ENCODE measurements around the gene DLG2.
"Not testable (repeated sequence)": the region's sequence is repeated elsewhere in the genome, so short reads cannot be mapped to it uniquely, and the experiment has no call there.

Gene DLG2

DNA sequence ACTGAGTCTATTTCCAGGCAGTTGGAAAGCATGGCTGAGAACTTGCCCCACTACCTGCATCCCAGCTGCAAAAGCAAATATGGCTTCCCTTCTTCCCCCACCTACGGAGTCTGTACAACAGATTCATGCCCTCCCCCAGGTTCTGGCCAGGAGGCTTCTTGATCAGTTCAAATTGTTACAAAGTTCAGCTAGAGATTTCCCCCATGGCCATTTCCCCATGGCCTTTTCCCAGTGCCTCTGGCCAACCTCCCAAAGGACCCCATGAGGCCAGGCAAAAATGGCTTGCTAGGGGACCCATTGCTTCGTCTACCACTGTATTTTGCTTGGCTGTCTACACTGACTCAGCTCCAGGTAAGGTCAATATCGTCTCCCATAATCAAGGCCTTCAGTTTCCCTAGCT lies 203.3 kb downstream of the DLG2 start:
- in situ Hi-C loops (cut with HindIII; ENCODE audit: low sequenced_read_pairs): no loop called here
- DNase-seq (ENCODE audit: low read depth, low spot score): no peak
- TF ChIP-seq, protein P1, sequence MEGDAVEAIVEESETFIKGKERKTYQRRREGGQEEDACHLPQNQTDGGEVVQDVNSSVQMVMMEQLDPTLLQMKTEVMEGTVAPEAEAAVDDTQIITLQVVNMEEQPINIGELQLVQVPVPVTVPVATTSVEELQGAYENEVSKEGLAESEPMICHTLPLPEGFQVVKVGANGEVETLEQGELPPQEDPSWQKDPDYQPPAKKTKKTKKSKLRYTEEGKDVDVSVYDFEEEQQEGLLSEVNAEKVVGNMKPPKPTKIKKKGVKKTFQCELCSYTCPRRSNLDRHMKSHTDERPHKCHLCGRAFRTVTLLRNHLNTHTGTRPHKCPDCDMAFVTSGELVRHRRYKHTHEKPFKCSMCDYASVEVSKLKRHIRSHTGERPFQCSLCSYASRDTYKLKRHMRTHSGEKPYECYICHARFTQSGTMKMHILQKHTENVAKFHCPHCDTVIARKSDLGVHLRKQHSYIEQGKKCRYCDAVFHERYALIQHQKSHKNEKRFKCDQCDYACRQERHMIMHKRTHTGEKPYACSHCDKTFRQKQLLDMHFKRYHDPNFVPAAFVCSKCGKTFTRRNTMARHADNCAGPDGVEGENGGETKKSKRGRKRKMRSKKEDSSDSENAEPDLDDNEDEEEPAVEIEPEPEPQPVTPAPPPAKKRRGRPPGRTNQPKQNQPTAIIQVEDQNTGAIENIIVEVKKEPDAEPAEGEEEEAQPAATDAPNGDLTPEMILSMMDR (IDR thresholded peaks at IDR 0.05; ENCODE audit: low read depth, low read length): no peak

GRCh38 chr11:85423316-85423715 lies 203.8 kb downstream of the DLG2 start:
- DNase-seq (ENCODE audit: low read depth, low spot score): no peak
- TF ChIP-seq, protein P1 (IDR thresholded peaks at IDR 0.05; ENCODE audit: low read depth, low read length): no peak
- in situ Hi-C loops (cut with HindIII; ENCODE audit: low sequenced_read_pairs): no loop called here
- H3K4me3 ChIP-seq (ENCODE audit: low read depth, low read length): no peak overlapping the region

More for the DNA sequence above, 203.3 kb downstream of the DLG2 start:
- no peak overlapping the region for H3K4me3 ChIP-seq (ENCODE audit: low read depth, low read length)

- TF ChIP-seq, protein P1 (IDR thresholded peaks at IDR 0.05; ENCODE audit: low read depth, low read length): no peak
- no peak overlapping the region for H3K4me3 ChIP-seq (ENCODE audit: low read depth, low read length)
- in situ Hi-C loops (cut with HindIII; ENCODE audit: low sequenced_read_pairs): no loop called here
- no peak for DNase-seq (ENCODE audit: low read depth, low spot score)
These were observed 213.0 kb downstream of the DLG2 start for GRCh38 chr11:85414175-85414574.

DNA sequence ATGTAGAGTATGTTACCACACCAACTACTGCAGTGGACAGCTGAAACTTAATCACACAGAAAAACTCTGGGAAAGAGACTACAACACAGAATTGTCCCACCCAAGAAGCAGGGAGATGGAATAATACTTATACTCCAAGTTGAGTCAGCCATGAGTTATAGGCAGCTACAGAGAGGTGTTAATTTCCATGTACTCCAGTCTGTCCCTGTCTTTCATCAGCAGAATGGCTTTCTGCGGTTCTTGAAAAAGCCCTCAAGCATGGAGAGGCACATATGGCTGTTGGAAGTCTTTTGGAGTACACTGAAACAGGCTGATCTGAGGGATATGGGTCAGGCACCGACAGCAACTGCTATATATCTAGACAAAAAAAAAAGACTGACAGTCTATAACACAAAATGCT lies 219.5 kb downstream of the DLG2 start:
- in situ Hi-C loops (cut with HindIII; ENCODE audit: low sequenced_read_pairs): no loop called here
- no peak for DNase-seq (ENCODE audit: low read depth, low spot score)
- TF ChIP-seq, protein P1 (IDR thresholded peaks at IDR 0.05; ENCODE audit: low read depth, low read length): no peak
- no peak overlapping the region for H3K4me3 ChIP-seq (ENCODE audit: low read depth, low read length)

- no peak for DNase-seq (ENCODE audit: low read depth, low spot score)
- H3K4me3 ChIP-seq (ENCODE audit: low read depth, low read length): no peak overlapping the region
- in situ Hi-C loops (cut with HindIII; ENCODE audit: low sequenced_read_pairs): no loop called here
- TF ChIP-seq, protein P1 (IDR thresholded peaks at IDR 0.05; ENCODE audit: low read depth, low read length): no peak
These were observed 220.3 kb downstream of the DLG2 start for GRCh38 chr11:85406841-85407240.

DNA sequence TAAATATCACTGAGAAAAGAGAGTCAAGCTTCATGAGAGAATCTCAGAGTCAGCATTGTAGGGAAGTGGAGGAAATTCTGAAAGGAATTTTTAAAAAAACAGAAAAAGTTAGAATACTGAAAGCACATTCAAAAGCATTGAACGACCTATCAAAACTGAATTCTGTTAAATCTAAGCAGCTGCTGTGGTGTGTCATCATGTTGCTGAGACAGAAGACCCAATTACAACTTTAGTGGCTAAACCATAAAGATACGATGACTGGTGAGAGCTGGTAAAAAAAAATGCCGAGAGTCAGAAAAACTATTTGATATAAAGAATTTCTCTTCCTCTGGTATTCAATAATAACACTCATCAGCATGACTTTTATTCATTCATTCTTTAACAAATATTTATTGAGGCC lies 220.8 kb downstream of the DLG2 start:
- DNase-seq (ENCODE audit: low read depth, low spot score): no peak
- TF ChIP-seq, protein P1 (IDR thresholded peaks at IDR 0.05; ENCODE audit: low read depth, low read length): no peak
- in situ Hi-C loops (cut with HindIII; ENCODE audit: low sequenced_read_pairs): no loop called here
- H3K4me3 ChIP-seq (ENCODE audit: low read depth, low read length): no peak overlapping the region

DNA sequence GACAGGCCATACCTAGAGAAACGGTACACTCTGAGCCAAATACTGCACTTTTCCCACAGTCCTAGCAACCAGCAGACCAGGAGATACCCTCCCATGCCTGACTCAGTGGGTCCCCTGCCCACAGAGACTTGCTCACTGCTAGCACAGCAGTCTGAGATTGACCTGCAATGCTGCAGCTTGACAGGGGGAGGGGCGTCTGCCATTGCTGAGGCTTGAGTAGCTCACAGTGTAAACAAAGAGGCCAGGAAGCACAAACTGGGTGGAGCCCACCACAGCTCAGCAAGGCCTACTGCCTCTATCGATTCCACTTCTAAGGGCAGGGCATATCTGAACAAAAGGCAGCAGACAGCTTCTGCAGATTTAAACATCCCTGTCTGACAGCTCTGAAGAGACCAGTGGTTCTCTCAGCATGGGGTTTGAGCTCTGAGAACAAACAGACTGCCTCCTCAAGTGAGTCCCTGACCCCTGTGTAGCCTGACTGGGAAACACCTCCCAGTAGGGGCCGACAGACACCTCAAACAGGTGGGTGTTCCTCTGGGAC lies 231.6 kb downstream of the DLG2 start:
- DNase-seq (ENCODE audit: low read depth, low spot score); in situ Hi-C loops (cut with HindIII; ENCODE audit: low sequenced_read_pairs); H3K4me3 ChIP-seq (ENCODE audit: low read depth, low read length): not testable (repeated sequence)

Measured in astrocyte of the spinal cord (primary cell).